DND-41 (cell line): Measurements from ENCODE around the gene SCD.

ENCODE experiments used
- EZH2 ChIP-seq: IDR thresholded peaks from 3 replicates; pipeline ENCODE4 v1.6.1; 2012; ENCODE audit warnings: borderline replicate concordance, low read depth, mild to moderate bottlenecking, moderate library complexity, low read length, inconsistent platforms; ENCODE audit not compliant: severe bottlenecking
- TF ChIP-seq, protein P1 (sequence below): IDR thresholded peaks from 2 replicates; pipeline ENCODE4 v1.5.1; 2012; ENCODE audit warnings: borderline replicate concordance, low read length, moderate library complexity, mild to moderate bottlenecking; ENCODE audit not compliant: poor library complexity, severe bottlenecking; ENCODE audit errors: extremely low read depth

DNA sequence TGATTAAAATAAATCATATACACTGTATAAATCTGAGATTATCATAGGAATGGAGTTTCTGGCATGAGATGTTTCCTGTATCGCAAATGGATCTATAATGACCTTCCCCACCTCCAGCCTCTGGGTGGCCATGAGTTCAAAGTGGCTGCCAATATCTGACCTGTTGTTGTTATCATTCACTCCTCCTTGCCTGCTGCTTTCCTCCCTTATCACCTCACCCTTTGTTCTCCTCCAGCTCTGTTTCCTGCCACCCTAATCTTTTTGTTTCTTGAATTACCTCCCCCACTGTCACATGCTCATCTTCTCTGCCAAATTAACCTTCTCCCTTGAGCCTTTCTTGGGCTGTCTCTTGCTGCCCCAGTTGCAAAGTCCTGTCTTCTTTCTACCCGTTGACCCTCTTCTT, 12.0 kb downstream of the SCD start:
- TF ChIP-seq, protein P1, sequence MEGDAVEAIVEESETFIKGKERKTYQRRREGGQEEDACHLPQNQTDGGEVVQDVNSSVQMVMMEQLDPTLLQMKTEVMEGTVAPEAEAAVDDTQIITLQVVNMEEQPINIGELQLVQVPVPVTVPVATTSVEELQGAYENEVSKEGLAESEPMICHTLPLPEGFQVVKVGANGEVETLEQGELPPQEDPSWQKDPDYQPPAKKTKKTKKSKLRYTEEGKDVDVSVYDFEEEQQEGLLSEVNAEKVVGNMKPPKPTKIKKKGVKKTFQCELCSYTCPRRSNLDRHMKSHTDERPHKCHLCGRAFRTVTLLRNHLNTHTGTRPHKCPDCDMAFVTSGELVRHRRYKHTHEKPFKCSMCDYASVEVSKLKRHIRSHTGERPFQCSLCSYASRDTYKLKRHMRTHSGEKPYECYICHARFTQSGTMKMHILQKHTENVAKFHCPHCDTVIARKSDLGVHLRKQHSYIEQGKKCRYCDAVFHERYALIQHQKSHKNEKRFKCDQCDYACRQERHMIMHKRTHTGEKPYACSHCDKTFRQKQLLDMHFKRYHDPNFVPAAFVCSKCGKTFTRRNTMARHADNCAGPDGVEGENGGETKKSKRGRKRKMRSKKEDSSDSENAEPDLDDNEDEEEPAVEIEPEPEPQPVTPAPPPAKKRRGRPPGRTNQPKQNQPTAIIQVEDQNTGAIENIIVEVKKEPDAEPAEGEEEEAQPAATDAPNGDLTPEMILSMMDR, result no peak
- no peak for TF ChIP-seq EZH2
